Measurements from ENCODE around the gene TMEM271. TPM values are rescaled to one million over a fixed set of nuclear protein-coding genes. Genes with fewer than 3 reads are reported as not detected.
"Not testable (repeated sequence)": the region's sequence is repeated elsewhere in the genome, so short reads cannot be mapped to it uniquely, and the experiment has no call there.

Gene TMEM271
- total RNA-seq, 4 donors from 2014 or later = 0.17 to 3.6 (median 2.1) TPM

- 47 to 57% methylated on average over 5 of the region's 5 CpGs for WGBS, 2 donors
Observed at GRCh38 chr4:552019-552418, 24.1 kb downstream of the TMEM271 start.

GRCh38 chr4:550268-550667, 25.8 kb downstream of the TMEM271 start:
- H3K4me3 ChIP-seq (ENCODE audit: low read depth, poor library complexity, severe bottlenecking); DNase-seq (ENCODE audit: low spot score in 2 of 2); intact Hi-C loops (cut with DNase I; ENCODE audit: low total_unique reads): not testable (repeated sequence)
- 91 to 94% methylated on average over 18 to 25 of the region's 27 CpGs for WGBS, 2 donors

More at GRCh38 chr4:552019-552418, 24.1 kb downstream of the TMEM271 start:
- TF ChIP-seq CTCF (IDR thresholded peaks at IDR 0.05) (no peak), POLR2A (IDR thresholded peaks at IDR 0.05) (no peak)
- no peak overlapping the region for H3K4me3 ChIP-seq (ENCODE audit: low read depth, poor library complexity, severe bottlenecking)
- intact Hi-C loops (cut with DNase I; ENCODE audit: low total_unique reads) = no loop called here
- DNase-seq (ENCODE audit: low spot score in 2 of 2) = no peak

- 21 to 22% methylated on average over 8 of the region's 8 CpGs for WGBS, 2 donors
- DNase-seq (ENCODE audit: low spot score in 2 of 2) = no peak
- no peak overlapping the region for H3K4me3 ChIP-seq (ENCODE audit: low read depth, poor library complexity, severe bottlenecking)
- intact Hi-C loops (cut with DNase I; ENCODE audit: low total_unique reads) = no loop called here
- TF ChIP-seq CTCF (IDR thresholded peaks at IDR 0.05) (no peak), POLR2A (IDR thresholded peaks at IDR 0.05) (no peak)
Observed at GRCh38 chr4:548976-549375, 27.1 kb downstream of the TMEM271 start.

GRCh38 chr4:545612-546011, 30.5 kb downstream of the TMEM271 start:
- 73 to 80% methylated on average over 5 of the region's 5 CpGs for WGBS, 2 donors
- peak in 1 of 2 donors; percentile 18 for DNase-seq (ENCODE audit: low spot score in 2 of 2)
- TF ChIP-seq POLR2A (IDR thresholded peaks at IDR 0.05) = no peak
- no peak for TF ChIP-seq CTCF (IDR thresholded peaks at IDR 0.05)
- no peak overlapping the region for H3K4me3 ChIP-seq (ENCODE audit: low read depth, poor library complexity, severe bottlenecking)
- intact Hi-C loops (cut with DNase I; ENCODE audit: low total_unique reads) = no loop called here

- no peak for DNase-seq (ENCODE audit: low spot score in 2 of 2)
- TF ChIP-seq POLR2A (IDR thresholded peaks at IDR 0.05) (no peak), CTCF (IDR thresholded peaks at IDR 0.05) (no peak)
- H3K4me3 ChIP-seq (ENCODE audit: low read depth, poor library complexity, severe bottlenecking) = no peak overlapping the region
- WGBS, 2 donors = 72 to 73% methylated on average over 9 of the region's 9 CpGs
- intact Hi-C loops (cut with DNase I; ENCODE audit: low total_unique reads) = no loop called here
Observed at GRCh38 chr4:544386-545105, 31.5 kb downstream of the TMEM271 start.

GRCh38 chr4:541271-541670, 34.8 kb downstream of the TMEM271 start:
- intact Hi-C loops (cut with DNase I; ENCODE audit: low total_unique reads) = no loop called here
- TF ChIP-seq POLR2A (IDR thresholded peaks at IDR 0.05) = no peak
- no peak for TF ChIP-seq CTCF (IDR thresholded peaks at IDR 0.05)
- no peak for DNase-seq (ENCODE audit: low spot score in 2 of 2)
- H3K4me3 ChIP-seq (ENCODE audit: low read depth, poor library complexity, severe bottlenecking) = no peak overlapping the region
- 77 to 86% methylated on average over 3 of the region's 3 CpGs for WGBS, 2 donors
